NCI-H510A (cell line): ENCODE measurements around the gene ARHGAP6.
"Not testable (repeated sequence)": the region's sequence is repeated elsewhere in the genome, so short reads cannot be mapped to it uniquely, and the experiment has no call there.

Experiments used
- DNase-seq: peaks from one replicate; lab custom pipeline; 2025; lab: John Stamatoyannopoulos, UW

Gene ARHGAP6

DNA sequence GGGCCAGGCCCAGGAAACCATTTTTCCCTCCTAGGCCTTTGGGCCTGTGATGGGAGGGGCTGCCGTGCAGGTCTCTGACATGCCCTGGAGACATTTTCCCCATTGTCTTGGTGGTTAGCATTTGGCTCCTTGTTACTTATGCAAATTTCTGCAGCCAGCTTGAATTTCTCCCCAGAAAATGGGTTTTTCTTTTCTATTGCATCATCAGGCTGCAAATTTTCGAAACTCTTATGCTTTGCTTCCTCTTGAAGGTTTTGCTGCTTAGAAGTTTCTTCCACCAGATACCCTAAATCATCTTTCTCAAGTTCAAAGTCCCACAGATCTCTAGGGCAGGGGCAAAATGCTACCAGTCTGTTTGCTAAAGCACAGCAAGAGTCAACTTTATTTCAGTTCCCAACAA lies 430.3 kb downstream of the ARHGAP6 start:
- DNase-seq = not testable (repeated sequence)

DNA sequence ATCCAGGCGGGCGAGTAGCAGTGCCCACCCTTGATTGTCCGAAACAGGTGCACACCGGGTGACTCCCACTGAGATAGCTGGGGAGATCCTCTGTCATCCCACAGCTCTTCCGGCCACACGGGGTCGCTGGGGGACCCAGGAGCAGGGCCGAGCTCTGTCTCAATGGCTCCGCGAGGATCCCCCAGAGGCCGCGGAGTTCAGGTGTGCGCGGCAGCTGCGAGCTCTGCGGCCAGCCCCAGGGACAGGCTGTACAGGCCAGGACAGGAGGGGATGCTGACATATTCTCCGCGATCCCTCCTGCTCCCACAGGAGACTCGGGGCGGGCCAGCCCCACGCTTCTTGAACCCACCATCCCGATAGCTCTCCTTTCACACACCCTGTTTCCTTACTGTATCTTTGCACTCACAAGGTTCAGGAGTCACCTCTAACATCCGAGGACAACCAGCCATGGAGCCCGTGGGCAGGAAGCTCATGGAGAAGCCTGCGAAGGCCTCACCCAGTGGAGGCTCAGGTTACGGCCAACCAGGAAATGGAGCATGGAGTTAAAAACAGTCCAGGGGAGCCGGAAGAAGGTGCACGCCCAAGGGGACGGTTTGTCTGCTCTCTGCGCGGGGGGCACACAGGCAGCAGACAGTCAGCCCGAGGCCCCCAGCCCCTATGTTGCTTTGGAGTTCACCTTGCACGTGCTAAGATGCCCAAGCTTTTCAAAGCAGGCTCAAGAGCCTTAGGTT lies 450.4 kb downstream of the ARHGAP6 start:
- no peak for DNase-seq

DNA sequence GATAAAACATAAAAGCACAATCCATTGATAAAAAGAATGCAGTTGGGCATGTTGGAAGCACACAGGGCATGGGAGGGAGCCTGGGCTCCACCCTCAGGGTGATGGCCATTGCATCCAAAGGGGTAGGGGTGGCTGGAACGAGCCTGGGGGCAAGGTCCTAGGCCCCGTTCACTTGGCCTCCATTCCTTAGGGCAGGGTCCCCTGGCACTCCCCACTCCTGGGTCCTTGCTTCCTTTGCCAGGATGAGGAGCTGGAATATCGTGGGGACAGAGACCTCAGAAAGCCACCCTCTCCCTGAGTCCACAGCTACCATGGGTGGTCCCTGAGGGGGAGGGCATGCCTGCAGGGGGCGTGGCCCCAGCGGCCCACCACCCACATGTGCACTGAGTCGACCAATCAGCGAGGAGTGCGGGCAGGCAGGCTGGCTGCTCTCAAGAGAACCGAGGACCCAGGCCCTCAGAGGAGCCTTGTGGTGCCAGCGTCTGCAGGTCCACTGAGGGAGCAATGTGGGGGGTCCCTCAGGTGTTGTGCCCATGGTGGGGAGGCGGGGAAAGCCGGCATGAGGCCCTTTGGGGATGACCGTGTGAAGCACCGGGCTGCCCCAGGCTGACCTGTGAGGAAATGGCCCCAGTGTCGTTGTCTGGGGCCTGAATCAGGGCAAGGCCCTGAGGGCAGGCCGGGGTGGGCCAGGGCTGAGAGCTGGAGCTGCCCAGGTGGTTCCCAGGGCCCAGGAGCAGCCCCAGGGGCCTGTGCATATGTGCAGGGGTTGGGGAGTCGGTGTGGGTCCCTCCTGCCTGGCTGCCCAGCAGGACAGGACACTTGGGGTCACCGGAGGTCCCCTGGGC lies 451.2 kb downstream of the ARHGAP6 start:
- no peak for DNase-seq

DNA sequence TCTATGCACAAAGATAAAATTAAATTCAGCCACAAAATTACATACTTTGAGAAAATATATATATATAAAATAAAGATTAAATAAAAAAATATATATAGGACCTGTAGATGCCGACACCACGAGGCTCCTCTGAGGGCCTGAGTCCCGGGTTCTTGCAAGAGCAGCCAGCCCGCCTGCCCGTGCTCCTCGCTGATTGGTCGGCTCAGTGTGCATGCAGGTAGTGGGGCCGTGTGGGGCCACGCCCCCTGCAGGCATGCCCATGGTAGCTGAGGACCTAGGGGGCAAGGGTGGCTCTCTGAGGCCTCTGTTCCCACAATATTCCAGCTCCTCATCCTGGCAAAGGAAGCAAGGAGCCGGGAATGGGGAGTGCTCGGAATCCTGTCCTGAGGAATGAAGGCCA lies 453.0 kb downstream of the ARHGAP6 start:
- DNase-seq = no peak

DNA sequence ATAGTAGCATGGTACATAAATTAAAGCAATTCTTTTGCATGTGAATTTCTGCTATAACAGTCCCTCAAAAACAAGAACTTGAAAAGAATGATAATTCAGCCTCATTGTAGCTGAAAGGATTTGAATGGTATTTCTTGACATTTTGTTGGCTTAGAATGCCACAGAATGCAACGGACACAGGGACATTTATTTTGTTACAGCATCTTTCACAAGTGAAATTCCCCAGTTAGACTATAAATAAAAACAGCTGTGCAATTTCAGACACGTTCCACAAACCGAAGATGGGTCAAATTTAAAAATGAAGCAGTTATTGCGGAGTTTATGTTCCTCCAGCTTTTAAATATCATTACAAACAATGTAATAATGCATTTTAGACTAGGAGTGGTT lies 455.3 kb downstream of the ARHGAP6 start:
- DNase-seq = no peak

DNA sequence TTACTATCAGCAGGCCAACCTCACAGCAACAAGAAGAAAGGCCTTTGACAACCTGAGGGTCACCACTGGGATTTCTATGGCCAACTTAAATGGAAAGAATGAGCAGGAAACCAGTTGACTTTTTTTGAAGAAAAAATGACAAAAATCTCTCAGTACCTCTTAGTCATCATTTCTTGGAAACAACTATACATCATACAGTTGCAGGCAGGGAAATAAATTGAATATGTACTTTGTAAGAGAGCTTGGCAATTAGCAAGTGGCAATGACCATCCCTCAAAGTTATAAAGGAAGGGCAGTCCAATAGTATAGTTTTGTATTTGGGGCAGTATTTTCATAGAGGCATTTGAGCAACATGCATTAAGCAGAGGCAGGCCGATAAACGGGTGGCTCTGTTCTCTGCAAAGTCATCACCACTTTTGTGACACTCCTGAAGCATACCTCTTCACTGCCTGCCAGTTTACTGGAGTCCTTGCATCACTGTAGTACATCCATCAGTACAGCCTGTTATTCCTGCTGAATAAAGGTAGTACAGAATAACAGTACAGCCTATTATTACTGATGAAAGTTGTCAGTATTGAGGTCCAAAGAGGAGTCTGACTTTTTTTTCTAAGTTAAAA lies 455.8 kb downstream of the ARHGAP6 start:
- no peak for DNase-seq

DNA sequence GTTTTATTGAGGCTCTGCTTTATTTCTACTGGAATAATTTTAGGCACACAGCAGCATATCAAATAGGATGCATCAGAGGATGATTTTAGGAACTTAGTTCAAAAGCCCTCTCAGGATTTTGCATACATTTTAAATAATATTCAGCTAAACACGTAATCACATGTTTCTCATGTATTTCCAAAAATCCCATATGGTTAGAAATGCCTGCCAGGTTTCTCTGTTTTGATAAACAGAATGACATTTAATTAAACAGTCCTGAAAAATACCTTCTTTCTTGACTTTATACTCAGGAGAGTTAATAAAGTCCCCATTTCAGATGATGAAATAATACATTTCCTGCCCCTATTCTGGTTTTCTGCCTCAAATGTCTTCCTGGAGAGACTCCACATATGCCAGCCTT lies 459.0 kb downstream of the ARHGAP6 start:
- no peak for DNase-seq

DNA sequence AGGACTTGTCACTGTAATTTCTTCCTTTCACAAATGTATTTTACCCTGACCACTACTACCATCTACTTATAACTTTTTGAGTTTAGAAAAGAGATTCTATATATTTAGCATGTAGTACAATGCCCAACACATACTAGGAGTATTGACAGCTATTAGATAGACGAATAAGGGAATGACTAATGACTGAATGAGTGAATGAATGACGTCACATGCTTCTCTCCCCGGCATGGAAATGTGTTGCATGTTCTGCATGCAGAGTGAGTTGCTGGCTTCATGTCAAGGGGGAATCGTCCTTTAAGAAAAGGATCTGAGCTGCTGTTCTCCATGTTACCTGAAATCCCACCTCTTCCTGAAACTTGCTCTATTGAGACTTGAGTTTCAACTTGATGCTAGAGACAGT lies 459.9 kb downstream of the ARHGAP6 start:
- DNase-seq = no peak

DNA sequence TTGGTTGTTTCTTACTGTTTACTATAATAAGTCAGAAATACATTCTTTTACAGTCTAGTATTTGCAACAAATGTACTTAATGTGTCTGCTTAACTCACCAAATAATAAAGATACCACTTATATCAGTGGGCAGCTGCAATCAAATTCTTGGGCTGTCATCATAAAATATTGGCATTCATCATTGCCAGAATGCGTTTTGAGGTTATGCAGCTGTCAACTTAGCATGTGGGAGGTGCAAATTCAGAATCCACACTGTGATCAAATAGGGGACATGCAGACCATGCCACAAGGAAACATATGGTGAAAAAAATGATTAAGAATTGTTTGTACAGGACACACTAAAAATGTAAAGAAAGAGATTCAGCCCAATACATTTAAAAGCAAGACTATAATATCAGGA lies 468.0 kb downstream of the ARHGAP6 start:
- no peak for DNase-seq

DNA sequence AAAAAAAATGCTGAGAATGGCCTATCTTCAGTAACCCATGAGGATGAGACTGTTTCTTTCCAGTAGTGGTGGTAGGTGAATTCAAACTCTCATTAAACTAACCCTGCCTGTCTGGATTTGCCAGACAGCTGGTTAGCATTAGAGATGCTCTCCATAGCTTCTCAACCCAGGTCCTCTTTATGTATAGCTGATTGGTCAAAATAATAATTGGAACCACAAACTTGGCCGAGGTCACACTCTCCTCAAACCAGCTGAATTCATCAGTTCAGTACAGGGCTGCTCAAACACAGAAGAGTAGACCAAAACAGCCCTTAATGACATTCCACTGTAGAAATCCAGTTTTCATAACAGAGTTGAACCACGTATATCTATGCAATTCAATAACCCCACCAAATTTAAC lies 469.2 kb downstream of the ARHGAP6 start:
- DNase-seq = no peak

DNA sequence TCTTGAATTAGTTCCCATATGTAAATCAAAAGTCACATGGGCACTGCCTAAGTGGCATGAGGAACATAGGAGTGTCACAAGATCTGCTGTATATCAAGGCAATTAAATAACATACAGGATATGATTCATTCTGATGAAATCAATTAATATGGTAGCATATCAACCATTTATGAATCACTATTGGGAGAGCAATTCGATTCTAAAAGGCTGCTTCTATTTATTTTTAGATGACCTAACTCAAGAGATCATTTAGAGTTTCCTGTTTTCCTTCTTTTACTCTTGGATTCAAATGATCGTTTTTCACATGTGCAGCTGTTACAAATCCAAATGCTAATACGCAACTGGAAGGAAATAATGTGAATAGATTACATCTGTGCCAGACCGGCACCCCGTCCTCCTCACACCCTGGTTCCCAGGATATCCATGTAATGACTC lies 472.7 kb downstream of the ARHGAP6 start:
- no peak for DNase-seq

DNA sequence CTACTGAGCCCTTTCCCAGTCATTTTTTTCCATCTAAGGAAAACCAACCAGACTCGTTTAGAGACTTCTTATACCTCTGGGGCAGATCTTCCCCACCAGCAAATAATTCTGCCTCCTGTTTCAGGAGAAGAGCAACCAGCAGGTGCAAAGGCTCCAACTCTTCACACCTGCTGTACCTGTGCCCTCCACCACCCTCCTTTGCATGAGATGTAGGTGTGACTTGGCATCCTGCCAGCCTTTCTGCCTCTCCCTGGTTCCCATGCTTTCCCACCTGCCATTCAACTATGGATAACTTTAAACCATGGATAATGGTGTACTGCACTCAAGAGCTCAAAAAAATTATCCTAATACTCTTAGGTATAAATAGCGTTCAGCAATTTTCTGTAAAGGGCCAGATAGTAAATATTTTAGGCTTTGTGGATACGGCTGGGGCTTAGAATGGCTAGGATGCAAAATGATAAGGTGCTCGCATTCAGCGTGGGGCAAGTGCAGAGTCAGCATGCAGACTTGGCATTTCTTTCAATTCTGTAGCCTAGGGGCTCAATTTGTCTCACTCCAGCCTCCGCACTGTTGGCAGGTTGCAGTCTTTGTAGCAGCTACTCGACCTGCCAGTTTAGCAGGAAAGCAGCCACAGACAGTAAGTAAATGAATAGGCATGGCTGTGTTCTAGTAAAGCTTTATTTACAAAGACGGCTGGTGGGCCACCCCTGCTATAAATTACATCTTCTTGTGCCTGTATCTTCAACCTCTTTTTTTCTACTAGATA lies 474.8 kb downstream of the ARHGAP6 start:
- DNase-seq = peak; percentile 83

DNA sequence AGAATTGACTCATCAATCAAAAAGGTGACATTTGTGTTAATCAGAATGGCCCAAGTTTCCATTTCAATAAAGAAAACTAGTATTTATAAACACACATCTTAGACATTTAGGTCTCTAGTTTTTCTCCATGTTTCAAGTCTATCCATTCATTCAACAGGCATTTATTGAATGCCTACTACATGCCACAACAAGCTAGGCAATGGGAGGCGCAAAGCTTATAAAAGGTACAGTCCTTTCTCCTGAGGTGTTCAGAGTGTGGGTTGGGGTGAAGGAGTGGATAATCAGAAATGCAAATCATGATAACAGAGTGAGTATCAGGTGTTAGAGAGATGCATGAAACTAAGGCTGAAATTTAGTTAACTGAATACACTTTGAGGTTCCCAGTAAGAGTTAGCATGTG lies 476.6 kb downstream of the ARHGAP6 start:
- DNase-seq = no peak

DNA sequence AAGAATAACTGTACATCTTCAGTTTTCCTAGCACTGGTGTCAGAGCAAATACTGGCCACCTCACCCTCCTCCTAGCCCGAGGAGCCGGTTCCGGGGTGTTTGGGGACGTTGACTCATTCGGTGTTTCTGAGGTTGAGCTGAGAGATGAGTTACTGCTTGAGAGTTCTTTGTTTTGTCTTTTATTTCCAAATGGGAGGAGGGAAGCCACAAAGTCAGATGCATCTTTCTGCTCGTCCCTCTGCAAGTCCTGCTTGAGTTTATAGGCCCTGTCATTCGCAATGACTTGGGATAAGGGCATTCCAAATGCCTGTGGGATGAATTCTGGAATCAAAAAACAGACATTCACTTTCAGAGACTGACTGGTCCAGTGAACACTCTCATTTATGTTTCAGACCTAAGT lies 477.1 kb downstream of the ARHGAP6 start:
- no peak for DNase-seq

DNA sequence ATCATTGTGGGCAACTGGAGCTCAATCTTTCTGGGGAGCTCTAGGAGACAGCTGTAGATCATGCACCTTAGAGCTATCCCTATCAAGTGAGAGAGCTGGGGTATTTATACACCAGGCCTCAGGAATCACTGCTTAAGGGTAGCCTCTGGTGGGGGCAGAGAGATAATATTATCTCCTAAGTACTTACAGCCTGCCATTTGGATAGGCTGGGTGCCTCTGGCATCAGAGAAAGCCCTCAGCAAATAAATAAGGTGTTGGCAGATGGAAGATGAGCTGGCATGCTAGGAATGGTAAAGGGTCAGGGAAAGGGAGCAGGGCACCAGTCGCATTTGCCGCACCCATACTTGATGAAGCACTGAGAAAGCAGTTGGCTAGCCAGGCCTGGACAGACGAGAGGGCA lies 478.7 kb downstream of the ARHGAP6 start:
- peak; percentile 13 for DNase-seq

DNA sequence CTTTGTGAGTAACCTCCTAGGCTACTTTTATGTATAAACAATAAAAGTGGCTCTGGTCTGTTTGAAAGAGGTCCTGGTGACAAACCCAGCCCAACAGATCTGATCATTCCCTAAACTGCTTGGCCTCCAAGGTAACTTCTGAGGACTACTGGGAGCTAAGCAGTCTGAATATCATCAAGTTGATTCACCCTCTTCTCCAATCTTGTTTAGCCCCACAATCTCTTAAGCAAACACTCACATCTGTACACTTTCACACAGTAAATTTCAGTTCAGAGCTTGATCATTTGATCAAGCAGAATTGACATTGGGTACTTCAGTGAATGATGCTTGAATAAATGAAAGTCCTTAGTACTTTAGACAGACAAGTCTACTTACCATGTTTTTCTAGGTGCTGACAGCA lies 479.9 kb downstream of the ARHGAP6 start:
- DNase-seq = peak; percentile 11

DNA sequence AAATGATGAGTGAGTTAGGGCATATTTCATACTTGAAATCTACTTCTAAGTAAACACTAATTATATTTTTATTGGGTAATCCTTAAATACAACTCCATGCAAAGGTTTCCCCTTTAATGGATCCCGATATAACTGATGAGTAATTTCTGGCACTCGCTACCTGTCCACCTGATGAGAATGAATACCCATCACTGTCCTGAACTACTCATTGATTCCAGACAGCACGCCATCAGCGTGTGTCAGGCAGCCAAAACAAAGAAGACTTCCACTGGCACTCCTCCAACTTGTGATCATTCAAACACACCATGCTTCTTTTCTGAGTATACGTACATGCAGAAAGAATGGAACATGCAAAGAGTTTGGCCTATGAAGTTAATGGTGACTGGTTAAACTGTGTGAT lies 485.1 kb downstream of the ARHGAP6 start:
- DNase-seq = no peak

DNA sequence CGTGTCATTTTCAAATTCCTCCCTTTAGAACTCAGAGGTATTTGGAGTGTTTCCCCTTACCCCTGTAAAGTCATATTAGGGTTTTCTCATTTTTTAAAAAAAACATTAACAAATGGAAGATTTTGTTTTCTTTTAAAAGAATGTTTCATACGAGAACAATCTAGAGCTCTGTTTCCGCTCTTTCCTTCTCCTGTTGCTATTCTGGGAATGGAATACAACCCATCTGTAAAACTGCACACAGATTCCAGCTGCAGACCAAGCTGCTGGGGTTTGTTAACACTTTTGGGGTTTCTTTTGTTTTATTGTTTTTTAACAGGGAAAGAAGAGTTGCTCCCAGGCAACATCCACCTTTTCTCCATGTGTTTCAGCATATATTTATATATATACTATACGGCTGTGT lies 493.3 kb downstream of the ARHGAP6 start:
- DNase-seq = no peak

DNA sequence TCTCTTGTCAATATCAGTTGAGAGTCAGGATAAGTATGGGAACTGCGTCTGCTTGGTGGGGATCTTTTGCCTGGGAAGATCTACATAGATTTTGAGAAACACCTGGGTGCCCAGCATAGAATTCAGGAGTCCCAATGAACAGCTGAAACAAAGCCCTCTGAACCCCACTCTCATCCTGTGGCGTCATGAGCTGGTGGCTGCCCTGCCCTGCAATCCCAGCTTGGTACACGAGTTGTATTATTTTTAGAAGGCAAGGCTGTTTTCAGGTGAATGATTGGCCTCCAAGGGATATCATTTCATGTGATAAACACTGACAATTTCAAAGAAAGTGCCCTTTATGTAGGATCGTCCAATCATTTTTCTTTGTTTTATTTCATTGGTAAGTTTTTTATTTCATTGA lies 493.8 kb downstream of the ARHGAP6 start:
- DNase-seq = no peak

DNA sequence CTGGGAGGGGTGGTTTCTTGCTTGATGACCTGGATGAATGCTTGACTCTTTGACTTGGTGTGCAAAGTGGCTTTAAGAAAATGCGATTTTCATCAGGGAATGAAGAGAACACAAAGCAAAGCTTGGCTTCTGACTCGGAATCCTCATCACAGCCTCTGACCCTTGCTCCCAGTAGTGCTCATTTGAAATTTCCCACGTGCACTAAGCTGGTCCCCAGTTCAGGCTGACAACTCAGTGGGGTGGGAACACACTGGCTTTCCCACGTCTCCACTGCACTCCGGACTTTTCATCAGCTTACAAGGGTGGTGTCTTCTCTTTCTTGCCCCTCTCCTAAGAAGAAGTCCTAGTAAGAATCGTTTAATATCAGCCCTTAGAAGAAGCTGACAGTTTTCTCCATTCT lies 501.3 kb downstream of the ARHGAP6 start:
- no peak for DNase-seq

DNA sequence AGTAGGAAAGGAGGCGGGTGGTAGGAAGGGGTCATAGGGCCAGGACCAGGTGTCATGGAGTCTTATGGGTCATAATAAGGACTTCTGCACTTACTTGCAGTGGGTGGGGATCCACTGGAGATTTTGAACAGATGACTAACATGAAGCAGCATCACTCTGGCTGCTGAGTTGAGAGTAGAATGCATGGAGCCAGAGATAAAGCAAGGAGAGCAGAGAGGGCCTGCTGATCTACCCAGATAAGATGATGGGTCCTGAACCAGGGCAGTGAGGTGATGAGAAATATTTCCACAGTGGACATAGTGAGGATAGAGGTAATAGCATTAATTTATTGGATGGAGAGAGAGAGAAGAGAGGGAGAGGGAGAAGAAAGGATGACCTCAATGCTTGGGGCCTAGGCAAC lies 506.6 kb downstream of the ARHGAP6 start:
- no peak for DNase-seq

DNA sequence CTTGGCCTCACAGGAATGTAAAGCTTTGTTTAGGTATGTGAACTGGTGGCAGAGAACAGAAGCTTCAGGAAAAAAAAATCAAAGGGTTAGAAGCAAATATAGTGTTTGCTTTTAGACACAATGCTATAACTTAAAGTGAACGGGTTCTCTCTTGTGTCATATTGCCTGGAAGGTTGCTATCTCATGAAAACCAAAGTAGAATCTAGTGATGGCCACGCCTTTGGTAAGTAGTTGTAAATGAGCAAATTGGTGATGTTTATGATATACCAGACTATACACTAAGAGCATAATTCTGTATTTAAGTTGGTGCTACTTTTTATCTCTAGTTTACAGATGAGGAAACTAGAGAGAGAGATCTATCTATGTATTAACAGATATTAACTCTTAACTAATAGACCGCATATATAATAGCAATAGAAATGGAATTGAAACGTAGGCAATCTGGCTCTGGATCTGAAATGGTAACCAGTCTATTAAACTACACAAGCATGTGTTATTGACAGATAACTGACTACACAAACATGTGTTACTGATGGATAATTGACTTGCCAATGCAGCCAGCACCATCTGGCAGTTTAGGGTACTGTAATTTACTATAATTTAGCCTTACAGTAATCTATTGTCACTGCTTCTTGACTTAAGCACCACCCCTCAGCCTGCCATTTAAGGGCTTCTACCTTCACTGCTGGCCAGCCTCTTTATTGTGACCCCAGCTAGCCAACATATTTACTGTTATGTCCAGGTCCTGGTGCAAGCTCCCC lies 513.7 kb downstream of the ARHGAP6 start:
- no peak for DNase-seq
